GM12878 (cell line): ENCODE measurements around the gene CDCP1. TPM values are rescaled to one million over a fixed set of nuclear protein-coding genes. Genes with fewer than 3 reads are reported as not detected.

Experiments
- BACH1 ChIP-seq: fragments of 450-650 bp; IDR thresholded peaks from 2 replicates; pipeline ENCODE4 v1.6.1; 2017; ENCODE audit warnings: mild to moderate bottlenecking, borderline replicate concordance
- BHLHE40 ChIP-seq, 2 experiments: fragments of 450-650 bp in 1 of 2; IDR thresholded peaks; 2 replicates each; pipeline ENCODE4 v1.6.1; 2011 to 2017; ENCODE audit warnings: low read depth in 2 of 2, borderline replicate concordance in 1 of 2, improper control_type of control experiment in 1 of 2, low read length in 1 of 2, mild to moderate bottlenecking in 1 of 2
- EP300 ChIP-seq, 2 experiments: fragments of 150-350 bp in 1 of 2; IDR thresholded peaks; 2 replicates each; pipeline ENCODE4 v1.6.1; 2011 to 2012; ENCODE audit warnings: low read depth in 2 of 2, low read length in 2 of 2, borderline replicate concordance in 1 of 2, improper control_type of control experiment in 1 of 2, inconsistent platforms in 1 of 2; ENCODE audit not compliant: control insufficient read depth in 1 of 2
- HDAC2 ChIP-seq: fragments of 200-600 bp; sonication (generic); IDR thresholded peaks from 2 replicates; pipeline ENCODE4 v1.6.1; 2017
- MTA2 ChIP-seq: fragments of 450-650 bp; IDR thresholded peaks from 2 replicates; pipeline ENCODE4 v1.6.1; 2016; ENCODE audit warnings: low read depth, mild to moderate bottlenecking, moderate library complexity
- NR2F1 ChIP-seq: fragments of 450-650 bp; conservative IDR thresholded peaks from 2 replicates; pipeline ENCODE4 v1.6.1; 2017; ENCODE audit warnings: mild to moderate bottlenecking
- RUNX3 ChIP-seq: IDR thresholded peaks from 2 replicates; pipeline ENCODE4 v1.6.1; 2012; ENCODE audit warnings: low read length, inconsistent platforms
- TARDBP ChIP-seq: IDR thresholded peaks from 2 replicates; pipeline ENCODE4 v1.6.1; 2016; ENCODE audit warnings: borderline replicate concordance
- ZNF217 ChIP-seq: fragments of 450-650 bp; IDR thresholded peaks from 2 replicates; pipeline ENCODE4 v1.6.1; 2017; ENCODE audit warnings: antibody characterized with exemption, mild to moderate bottlenecking
- polyA plus RNA-seq, 11 experiments: library from polyadenylated mRNA; depleted of rRNA in 4 of 11; unstranded in 6 of 11; stranded (reverse) in 5 of 11; fragments of >200 nt; fragmentation: Nextera tagmentation in 4 of 11; fragmentation: Illumina TruSeq in 1 of 11; extraction: Ambion mirVana in 4 of 11; extraction: Trizol in 1 of 11; gene quantifications; 1 replicate in 1 of 11; 2 replicates in 10 of 11; pipeline versions ENCODE4 v1.2.1 to v1.2.3, GENCODE V29; 2011 to 2016; ENCODE audit warnings: inconsistent platforms in 2 of 11, missing spikeins in 2 of 11, low read depth in 1 of 11
- total RNA-seq, 4 experiments: library from RNA; depleted of rRNA in 3 of 4; stranded (reverse); fragments of >200 nt in 3 of 4; fragmentation: Illumina TruSeq in 1 of 4; extraction: Trizol in 1 of 4; gene quantifications; 2 replicates each; pipeline versions ENCODE4 v1.2.1 to v1.2.3, GENCODE V29; 2013 to 2021
- TF ChIP-seq, protein P1 (sequence below): fragments of 450-650 bp; IDR thresholded peaks from 2 replicates; pipeline ENCODE4 v1.6.1; 2016; ENCODE audit warnings: mild to moderate bottlenecking
- TF ChIP-seq, protein P2 (sequence below): fragments of 450-650 bp; IDR thresholded peaks from 2 replicates; pipeline ENCODE4 v1.6.1; 2017; ENCODE audit warnings: low read depth, mild to moderate bottlenecking, moderate library complexity

CDCP1 gene
- total and polyA plus RNA-seq, 10 of the 15 experiments (the other 5 are each of a cell fraction or from before 2014, with no cell fraction given), result 0.35 to 2.2 (median 0.86) TPM

DNA sequence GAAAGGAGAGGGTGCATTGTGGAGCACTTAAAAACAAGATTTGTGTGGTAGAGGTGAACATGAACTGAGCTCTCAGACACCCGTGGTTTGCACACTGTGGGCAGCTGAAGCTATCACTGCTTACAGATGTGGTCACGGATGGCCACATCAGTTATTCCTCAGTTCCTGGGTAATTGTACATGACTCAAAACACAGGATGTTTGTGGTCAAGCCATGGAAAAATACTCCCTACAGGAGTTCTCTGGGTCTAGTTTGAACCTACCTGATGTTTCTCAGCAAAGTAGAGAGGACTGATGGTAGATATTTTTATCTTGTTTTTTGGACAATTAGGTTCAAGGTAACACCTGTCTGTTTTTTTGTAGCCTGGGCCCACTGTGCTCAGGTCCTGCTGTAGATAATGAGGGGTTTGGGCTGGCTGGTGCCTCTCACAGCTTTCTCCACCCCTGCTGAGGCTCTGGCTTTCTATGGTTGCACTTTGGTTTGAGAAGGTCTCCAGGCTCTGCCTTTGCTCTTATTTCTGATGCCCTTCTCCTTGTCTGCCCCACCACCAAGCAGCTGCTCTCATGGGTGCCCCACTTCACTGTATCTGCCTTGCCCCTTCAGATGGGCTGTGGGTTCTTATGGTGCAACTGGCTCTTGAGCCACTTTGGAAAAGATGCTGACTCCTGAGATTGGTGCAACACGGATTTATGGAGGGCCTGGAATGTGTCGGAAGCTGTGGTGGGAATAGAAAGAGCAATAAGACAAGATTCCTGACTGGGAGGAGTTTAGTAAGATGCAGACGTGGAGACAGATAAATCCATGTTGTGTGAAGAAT, 40.1 kb downstream of the CDCP1 start (continued):
- TF ChIP-seq EP300 (IDR thresholded peaks at IDR 0.05; ENCODE audit: borderline replicate concordance in 1 of 2, control insufficient read depth in 1 of 2, low read depth in 2 of 2, low read length in 2 of 2) (peak in 1 of 2 experiments; percentile 61; a peak in 1 of 4 replicates), HDAC2 (no peak), BACH1 (peak; percentile 36; the same call in 1 of the 2 replicates), RUNX3 (peak; percentile 56), MTA2 (peak; percentile 91), BHLHE40 (IDR thresholded peaks at IDR 0.05; ENCODE audit: borderline replicate concordance in 1 of 2, low read depth in 2 of 2, low read length in 1 of 2) (peak in 1 of 2 experiments; percentile 38; a peak in 1 of 4 replicates), ZNF217 (peak; percentile 43; the same call in 1 of the 2 replicates), NR2F1 (peak; percentile 36; the same call in 1 of the 2 replicates), TARDBP (no peak)
- TF ChIP-seq, protein P1, sequence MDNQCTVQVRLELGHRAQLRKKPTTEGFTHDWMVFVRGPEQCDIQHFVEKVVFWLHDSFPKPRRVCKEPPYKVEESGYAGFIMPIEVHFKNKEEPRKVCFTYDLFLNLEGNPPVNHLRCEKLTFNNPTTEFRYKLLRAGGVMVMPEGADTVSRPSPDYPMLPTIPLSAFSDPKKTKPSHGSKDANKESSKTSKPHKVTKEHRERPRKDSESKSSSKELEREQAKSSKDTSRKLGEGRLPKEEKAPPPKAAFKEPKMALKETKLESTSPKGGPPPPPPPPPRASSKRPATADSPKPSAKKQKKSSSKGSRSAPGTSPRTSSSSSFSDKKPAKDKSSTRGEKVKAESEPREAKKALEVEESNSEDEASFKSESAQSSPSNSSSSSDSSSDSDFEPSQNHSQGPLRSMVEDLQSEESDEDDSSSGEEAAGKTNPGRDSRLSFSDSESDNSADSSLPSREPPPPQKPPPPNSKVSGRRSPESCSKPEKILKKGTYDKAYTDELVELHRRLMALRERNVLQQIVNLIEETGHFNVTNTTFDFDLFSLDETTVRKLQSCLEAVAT, result peak; percentile 85
- TF ChIP-seq, protein P2, sequence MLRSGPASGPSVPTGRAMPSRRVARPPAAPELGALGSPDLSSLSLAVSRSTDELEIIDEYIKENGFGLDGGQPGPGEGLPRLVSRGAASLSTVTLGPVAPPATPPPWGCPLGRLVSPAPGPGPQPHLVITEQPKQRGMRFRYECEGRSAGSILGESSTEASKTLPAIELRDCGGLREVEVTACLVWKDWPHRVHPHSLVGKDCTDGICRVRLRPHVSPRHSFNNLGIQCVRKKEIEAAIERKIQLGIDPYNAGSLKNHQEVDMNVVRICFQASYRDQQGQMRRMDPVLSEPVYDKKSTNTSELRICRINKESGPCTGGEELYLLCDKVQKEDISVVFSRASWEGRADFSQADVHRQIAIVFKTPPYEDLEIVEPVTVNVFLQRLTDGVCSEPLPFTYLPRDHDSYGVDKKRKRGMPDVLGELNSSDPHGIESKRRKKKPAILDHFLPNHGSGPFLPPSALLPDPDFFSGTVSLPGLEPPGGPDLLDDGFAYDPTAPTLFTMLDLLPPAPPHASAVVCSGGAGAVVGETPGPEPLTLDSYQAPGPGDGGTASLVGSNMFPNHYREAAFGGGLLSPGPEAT, result peak; percentile 81
